ENCODE measurements around the gene GOLGA6L26. TPM values are rescaled to one million over a fixed set of nuclear protein-coding genes. Genes with fewer than 3 reads are reported as not detected.
"Not testable (repeated sequence)": the region's sequence is repeated elsewhere in the genome, so short reads cannot be mapped to it uniquely, and the experiment has no call there.

The GOLGA6L26 gene
- not detected in 2 replicates for total RNA-seq (2014; rRNA removed; shearing (Covaris generic))

GRCh38 chr15:23334096-23334495 lies at the start of gene GOLGA6L26:
Gene GOLGA6L26 (minus strand): TSS chr15:23334196. CDS start chr15:23334135, 61 bp downstream.
- not testable (repeated sequence) for DNase-seq (ENCODE audit: low read depth)

GRCh38 chr15:23381192-23381591 lies 47.2 kb upstream of the GOLGA6L26 start:
- not testable (repeated sequence) for DNase-seq (ENCODE audit: low read depth)

DNA sequence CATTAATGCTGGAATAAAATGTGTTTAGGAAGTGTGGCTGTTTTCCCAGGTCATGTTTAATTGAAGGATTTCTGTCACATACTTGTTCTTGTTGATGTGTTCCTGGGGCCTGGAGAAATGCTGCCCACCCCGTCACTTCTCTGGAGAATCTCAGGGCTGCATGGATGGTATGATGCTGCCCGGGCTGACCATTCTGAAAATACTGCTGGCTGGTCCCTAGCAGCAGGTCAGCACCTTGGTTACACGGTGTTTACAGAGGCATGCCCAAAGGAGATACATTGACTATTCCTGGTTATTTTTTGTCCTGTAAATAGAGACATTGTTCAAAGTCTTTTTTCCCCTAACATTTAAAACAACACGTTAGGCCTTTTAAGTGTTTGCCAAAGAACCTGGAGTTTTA lies 46.7 kb upstream of the GOLGA6L26 start:
- DNase-seq (ENCODE audit: low read depth), result not testable (repeated sequence)

GRCh38 chr15:23378946-23379345 lies 45.0 kb upstream of the GOLGA6L26 start:
- DNase-seq (ENCODE audit: low read depth), result not testable (repeated sequence)

GRCh38 chr15:23374226-23374625 lies 40.2 kb upstream of the GOLGA6L26 start:
- not testable (repeated sequence) for DNase-seq (ENCODE audit: low read depth)

DNA sequence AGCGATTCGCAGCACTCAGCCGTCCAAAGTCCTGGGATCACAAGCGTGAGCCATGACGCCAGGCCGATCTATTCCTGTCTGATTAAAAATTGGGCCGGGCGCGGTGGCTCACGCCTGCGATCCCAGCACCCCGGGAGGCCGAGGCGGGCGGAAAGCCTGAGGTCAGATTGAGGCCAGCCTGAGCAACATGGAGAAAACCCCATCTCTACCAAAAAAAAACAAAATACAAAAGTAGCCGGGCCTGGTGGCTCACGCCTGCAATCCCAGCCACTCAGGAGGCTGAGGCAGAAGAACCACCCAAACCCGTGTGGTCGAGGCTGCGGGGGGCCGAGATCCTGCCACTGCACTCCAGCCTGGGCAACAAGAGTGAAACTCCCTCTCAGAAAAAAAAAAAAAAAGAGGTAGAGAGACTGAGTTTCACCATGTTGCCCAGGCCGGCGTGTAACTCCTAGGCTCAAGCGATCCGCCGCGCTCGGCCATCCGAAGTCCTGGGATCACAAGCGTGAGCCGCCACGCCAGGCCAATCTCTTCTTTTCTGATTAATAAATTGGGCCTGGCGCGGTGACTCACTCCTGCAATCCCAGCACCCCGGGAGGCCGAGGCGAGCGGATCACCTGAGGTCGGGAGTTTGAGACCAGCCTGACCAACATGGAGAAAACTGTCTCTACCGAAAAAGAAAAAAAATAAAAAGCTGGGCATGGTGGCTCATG lies 39.0 kb upstream of the GOLGA6L26 start:
- DNase-seq (ENCODE audit: low read depth), result peak; percentile 82

DNA sequence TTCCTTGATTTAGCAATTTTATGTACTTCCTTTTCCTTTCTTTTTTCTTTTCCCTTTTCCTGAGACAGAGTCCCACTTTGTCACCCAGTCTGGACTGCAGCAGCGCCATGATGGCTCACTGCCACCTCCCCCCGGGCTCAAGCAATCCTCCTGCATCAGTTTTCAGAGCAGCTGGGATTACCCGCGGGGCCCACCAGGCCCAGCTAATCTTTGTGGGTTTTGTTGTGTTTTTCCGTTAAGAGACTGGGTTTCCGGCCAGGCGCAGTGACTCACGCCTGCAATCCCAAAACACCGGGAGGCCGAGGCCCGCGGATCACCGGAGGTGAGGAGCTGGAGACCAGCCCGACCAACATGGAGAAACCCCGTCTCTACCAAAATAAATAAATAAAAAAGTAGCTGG lies 38.3 kb upstream of the GOLGA6L26 start:
- DNase-seq (ENCODE audit: low read depth), result peak; percentile 97

- peak; percentile 32 for DNase-seq (ENCODE audit: low read depth)
These were observed 37.9 kb upstream of the GOLGA6L26 start for GRCh38 chr15:23371868-23372267.

GRCh38 chr15:23371134-23371533 lies 37.1 kb upstream of the GOLGA6L26 start:
- DNase-seq (ENCODE audit: low read depth), result not testable (repeated sequence)

- DNase-seq (ENCODE audit: low read depth), result peak; percentile 24
These were observed 36.6 kb upstream of the GOLGA6L26 start for GRCh38 chr15:23370578-23370977.

- DNase-seq (ENCODE audit: low read depth), result not testable (repeated sequence)
These were observed 30.3 kb upstream of the GOLGA6L26 start for GRCh38 chr15:23364261-23364660.

DNA sequence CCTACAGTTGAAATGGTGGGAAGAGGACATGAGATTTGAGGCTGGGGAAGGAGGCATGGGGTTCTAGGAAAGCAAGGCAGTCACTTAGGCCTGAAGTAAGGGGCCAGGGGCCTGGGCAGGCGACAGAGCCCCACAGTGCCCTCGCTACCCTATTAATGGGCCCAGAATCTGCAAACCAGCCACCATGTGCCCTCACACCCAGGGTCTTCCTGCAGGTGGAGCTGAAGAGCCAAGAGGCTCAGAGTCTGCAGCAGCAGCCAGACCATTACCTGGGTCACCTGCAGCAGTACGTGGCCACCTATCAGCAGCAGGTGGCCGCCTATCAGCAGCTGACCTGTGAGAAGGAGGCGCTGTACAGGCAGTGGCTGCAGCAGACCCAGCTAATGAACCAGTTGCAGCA lies 28.6 kb upstream of the GOLGA6L26 start:
- DNase-seq (ENCODE audit: low read depth), result not testable (repeated sequence)

GRCh38 chr15:23354448-23354847 lies 20.5 kb upstream of the GOLGA6L26 start, which contains the start of gene GOLGA8S:
Gene GOLGA8S (plus strand): TSS chr15:23354748. CDS start chr15:23354810, 62 bp downstream.
- not testable (repeated sequence) for DNase-seq (ENCODE audit: low read depth)

DNA sequence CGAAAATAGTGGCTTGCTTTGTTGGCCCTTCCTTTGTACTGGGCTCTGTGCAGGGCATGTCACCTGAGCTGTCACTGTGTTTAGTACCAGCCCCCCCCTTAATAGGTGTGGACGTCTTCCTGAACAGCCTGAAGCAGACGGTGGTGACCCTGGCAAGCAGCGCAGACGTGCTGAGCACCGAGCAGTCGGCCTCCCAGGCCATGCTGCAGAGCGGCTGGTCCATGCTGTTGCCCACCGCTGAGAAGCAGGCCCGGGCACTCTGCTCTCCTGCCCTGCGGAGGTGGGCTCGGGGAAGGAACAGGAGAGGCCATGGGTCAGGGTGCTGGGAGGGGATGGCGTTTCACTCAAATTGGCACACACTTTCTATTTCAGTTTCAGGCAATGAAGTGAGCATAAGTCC lies 22.8 kb downstream of the GOLGA6L26 start:
- not testable (repeated sequence) for DNase-seq (ENCODE audit: low read depth)

DNA sequence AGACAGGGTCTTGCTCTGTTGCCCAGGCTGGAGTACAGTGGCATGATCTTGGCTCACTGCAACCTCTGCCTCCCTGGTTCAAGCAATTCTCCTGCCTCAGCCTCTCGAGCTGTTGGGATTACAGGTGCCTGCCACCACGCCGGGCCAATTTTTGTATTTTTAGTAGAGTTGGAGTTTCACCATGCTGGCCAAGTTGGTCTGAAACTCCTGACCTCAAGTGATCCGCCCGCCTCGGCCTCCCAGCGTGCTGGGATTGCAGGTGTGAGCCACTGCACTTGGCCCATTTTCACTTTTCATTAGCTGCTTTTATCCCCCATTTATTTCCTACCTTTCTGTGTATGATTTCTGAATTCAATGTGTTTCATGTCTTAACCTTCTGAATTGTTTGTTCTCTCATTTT lies 28.1 kb downstream of the GOLGA6L26 start:
- not testable (repeated sequence) for DNase-seq (ENCODE audit: low read depth)

DNA sequence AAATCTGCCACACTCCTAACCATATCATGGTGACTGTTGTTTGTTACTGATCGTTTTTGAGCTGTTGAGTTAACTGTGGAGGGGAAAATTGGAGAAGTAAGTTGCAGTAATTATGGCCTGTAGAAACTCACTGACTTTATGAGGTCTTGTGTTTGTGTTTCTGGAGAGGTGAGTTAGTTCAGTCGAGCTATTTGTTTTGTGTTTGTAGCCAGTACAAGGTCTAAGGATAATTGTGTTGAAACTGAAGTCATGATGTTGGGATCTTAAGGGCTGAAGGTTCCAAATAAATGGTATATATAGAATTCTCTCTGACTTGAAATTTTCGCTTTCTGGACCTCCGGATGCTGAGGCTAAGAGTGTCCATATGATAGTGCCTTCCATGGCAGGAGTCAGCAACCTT lies 29.2 kb downstream of the GOLGA6L26 start:
- not testable (repeated sequence) for DNase-seq (ENCODE audit: low read depth)

DNA sequence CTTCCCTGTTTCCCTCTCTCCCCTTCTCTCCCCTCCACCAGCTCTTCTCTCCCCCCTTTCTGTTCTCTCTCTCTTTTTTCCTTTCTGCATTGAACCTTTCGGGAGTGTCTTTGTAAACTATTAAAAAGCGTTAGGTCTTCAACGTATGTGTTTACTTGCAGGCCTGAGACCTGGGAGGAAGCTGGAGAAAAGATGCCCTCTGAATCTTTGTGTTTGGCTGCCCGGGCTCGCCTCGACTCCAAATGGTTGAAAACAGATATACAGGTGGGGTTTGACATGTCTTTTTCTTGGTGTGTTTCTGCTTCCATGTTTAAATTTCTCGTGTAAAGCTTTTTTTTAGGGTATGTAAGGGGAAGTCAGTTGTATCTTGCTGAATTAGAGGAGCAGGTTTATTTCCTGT lies 29.7 kb downstream of the GOLGA6L26 start:
- DNase-seq (ENCODE audit: low read depth), result not testable (repeated sequence)

DNA sequence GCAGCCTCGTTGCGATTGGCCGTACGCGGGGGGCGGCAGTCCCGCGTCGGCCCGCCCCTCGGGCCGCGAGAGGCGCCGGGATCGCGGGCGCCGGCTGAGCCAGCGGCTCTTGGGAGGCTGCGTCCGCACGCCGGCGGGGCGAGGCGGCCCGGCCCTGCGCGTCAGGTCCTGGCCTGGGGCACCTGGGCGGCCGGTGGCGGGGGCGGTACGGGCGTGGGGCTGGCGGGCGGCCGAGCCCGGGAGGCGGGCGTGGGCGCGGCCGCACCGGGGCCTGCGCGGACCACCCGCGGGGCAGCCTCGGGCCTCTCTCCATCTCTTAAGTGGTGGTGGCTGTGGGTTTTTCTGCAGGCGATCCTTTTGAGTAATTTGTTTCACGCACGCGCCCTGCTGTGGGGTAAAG lies 30.3 kb downstream of the GOLGA6L26 start:
- peak; percentile 52 for DNase-seq (ENCODE audit: low read depth)

- DNase-seq (ENCODE audit: low read depth), result not testable (repeated sequence)
These were observed 30.8 kb downstream of the GOLGA6L26 start for GRCh38 chr15:23303246-23303645.
